GM12874 (cell line): ENCODE data around the gene MACROH2A2.

ENCODE experiments used
- CTCF ChIP-seq: IDR thresholded peaks from 2 replicates; pipeline ENCODE4 v1.5.1; 2011; ENCODE audit warnings: low read depth, mild to moderate bottlenecking, control low read depth, low read length, moderate library complexity; ENCODE audit not compliant: insufficient read depth

MACROH2A2 gene

GRCh38 chr10:70094250-70094649 lies 41.6 kb downstream of the MACROH2A2 start:
- TF ChIP-seq CTCF: no peak

DNA sequence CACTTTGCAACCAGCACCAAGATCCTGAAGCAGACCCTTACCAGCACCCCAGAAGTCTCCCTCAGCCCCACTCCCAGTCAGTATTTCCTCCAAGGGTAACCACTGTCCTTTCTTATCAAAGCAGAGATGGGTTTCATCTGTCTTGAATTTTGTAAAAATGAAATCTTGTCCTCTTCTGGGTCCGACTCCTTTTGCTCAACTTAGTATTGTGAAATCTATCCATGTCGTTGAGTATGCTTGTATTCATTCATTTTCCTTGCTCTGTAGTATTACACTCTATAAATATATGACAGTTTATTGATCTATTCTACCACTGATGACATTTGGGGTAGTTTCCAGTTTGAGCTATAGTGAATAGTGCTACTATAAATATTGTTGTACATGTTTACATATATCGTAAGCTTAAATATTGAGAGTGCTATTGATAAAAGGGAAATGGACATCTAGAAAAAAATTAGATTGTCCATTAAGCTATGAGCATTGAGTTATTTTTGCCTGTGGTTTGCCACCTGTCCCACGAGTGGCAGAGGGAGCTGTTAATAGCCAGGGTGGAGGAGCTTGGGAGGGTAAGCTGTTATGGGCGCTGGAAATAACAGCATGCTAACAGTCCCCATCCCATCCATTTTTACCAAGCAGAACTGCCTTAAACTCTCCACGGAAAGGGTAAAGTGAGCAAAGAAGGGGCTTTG lies 43.5 kb downstream of the MACROH2A2 start:
- no peak for TF ChIP-seq CTCF

DNA sequence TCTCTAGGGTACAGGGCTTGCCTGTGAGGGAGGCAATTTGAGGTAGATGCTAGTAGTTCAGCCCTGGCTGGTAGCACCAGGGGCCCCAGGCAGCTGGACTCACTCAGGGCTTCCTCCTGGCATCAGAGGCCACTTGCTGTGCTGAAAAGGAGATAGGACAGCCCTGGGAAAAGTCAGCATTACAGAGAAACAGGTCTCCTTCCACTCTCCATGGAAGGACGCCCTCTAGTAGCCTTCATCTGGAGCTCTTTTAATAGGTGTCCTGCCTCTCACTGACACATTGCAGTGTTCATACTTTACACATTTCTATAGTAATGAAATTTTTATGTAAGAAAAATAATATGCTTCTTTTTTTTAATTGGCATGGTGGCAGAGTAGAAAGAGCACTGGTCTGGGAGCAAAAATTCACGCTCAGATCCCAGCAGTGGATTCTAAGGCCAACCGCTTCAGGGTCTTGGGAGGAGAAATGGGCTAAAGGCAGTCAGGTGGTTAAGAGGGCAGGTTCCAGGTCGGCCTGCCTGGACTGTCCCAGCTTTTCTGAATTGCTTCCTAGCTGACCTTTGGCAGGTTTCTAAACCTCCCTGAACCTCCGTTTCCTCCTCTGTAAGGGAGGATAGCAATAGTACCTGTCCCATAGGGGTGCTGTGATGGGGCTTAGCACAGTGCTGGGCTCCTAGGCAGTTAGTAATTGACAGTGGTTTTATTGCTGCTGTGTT lies 44.2 kb downstream of the MACROH2A2 start:
- TF ChIP-seq CTCF: no peak

DNA sequence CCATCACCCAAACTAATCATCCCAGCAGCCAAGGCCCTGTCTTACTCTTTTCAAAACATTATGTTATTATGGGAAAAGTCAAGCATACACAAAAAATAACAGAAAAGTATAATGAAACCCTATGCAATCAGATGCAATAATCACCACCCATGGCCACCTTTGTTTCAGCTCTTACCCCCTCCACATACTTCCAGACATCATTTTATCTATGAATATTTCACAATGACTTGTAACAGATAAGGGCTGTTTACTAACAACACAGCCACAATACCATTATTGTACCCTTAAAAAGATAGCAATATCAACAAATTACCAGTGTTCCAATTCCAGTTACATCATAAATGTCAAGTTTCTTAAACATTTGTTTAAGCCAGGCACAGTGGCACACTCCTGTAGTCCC lies 44.8 kb downstream of the MACROH2A2 start:
- TF ChIP-seq CTCF: no peak

- TF ChIP-seq CTCF: no peak
These were observed 45.6 kb downstream of the MACROH2A2 start for GRCh38 chr10:70098271-70098670.

GRCh38 chr10:70101668-70102067 lies 49.0 kb downstream of the MACROH2A2 start:
- TF ChIP-seq CTCF: no peak

- peak; percentile 63 for TF ChIP-seq CTCF
These were observed 54.5 kb downstream of the MACROH2A2 start for GRCh38 chr10:70106958-70107791.
